HepG2 (cell line): ENCODE data around the gene RASSF4. TPM values are rescaled to one million over a fixed set of nuclear protein-coding genes. Genes with fewer than 3 reads are reported as not detected.

Source experiments
- AGO1 ChIP-seq: fragments of 200-400 bp; formaldehyde crosslinking; IDR thresholded peaks from 2 replicates; pipeline ENCODE4 v1.6.1; 2017; ENCODE audit warnings: mild to moderate bottlenecking, low read depth, low read length, moderate library complexity; ENCODE audit not compliant: poor library complexity, severe bottlenecking
- BORCS8-MEF2B ChIP-seq: sonication (generic); formaldehyde crosslinking; IDR thresholded peaks from 2 replicates; pipeline ENCODE4 v1.8.0; 2022; ENCODE audit warnings: mild to moderate bottlenecking, missing genetic modification reagents
- CEBPG ChIP-seq: IDR thresholded peaks from 2 replicates; pipeline ENCODE4 v1.6.1; 2016
- DNMT3B ChIP-seq: conservative IDR thresholded peaks from 2 replicates; pipeline ENCODE4 v1.6.1; 2016; ENCODE audit warnings: missing biosample characterization, control low read depth
- EHMT2 ChIP-seq: fragments of 200-600 bp; sonication (generic); IDR thresholded peaks from 2 replicates; pipeline ENCODE4 v1.7.0; 2017; ENCODE audit warnings: antibody characterized with exemption, low read depth, low read length, borderline replicate concordance
- FOXA1 ChIP-seq, 2 experiments: fragments of 450-650 bp in 1 of 2; sonication (generic) in 1 of 2; formaldehyde crosslinking in 1 of 2; IDR thresholded peaks; 2 replicates each; pipeline versions ENCODE4 v1.4.0 to v1.6.1; 2016 to 2020; ENCODE audit warnings: missing genetic modification reagents in 1 of 2
- FOXJ3 ChIP-seq: sonication (generic); formaldehyde crosslinking; IDR thresholded peaks from 2 replicates; pipeline ENCODE4 v1.4.0; 2020; ENCODE audit warnings: missing genetic modification reagents, mild to moderate bottlenecking, borderline replicate concordance
- FOXK1 ChIP-seq: sonication (generic); formaldehyde crosslinking; IDR thresholded peaks from 2 replicates; pipeline ENCODE4 v1.4.0; 2020; ENCODE audit warnings: low read depth, missing genetic modification reagents, borderline replicate concordance
- HDAC1 ChIP-seq: sonication (generic); formaldehyde crosslinking; IDR thresholded peaks from 2 replicates; pipeline ENCODE4 v1.5.1; 2020; ENCODE audit warnings: mild to moderate bottlenecking, missing genetic modification reagents
- HOXA7 ChIP-seq: sonication (generic); formaldehyde crosslinking; IDR thresholded peaks from 2 replicates; pipeline ENCODE4 v1.8.1; 2022; ENCODE audit warnings: mild to moderate bottlenecking, missing genetic modification reagents, moderate library complexity
- HOXA9 ChIP-seq: sonication (generic); formaldehyde crosslinking; IDR thresholded peaks from 2 replicates; pipeline ENCODE4 v1.8.1; 2022; ENCODE audit warnings: missing genetic modification reagents, mild to moderate bottlenecking, moderate library complexity, borderline replicate concordance
- HOXD1 ChIP-seq: sonication (generic); formaldehyde crosslinking; IDR thresholded peaks from 2 replicates; pipeline ENCODE4 v1.5.0; 2020; ENCODE audit warnings: missing genetic modification reagents
- KAT7 ChIP-seq: IDR thresholded peaks from 2 replicates; pipeline ENCODE4 v1.6.1; 2018; ENCODE audit warnings: borderline replicate concordance, missing compliant biosample characterization
- KDM2A ChIP-seq: sonication (generic); formaldehyde crosslinking; IDR thresholded peaks from 2 replicates; pipeline ENCODE4 v1.4.0; 2020; ENCODE audit warnings: low read depth, missing genetic modification reagents, borderline replicate concordance
- KDM6A ChIP-seq: IDR thresholded peaks from 2 replicates; pipeline ENCODE4 v1.6.1; 2016; ENCODE audit warnings: low read depth
- KLF16 ChIP-seq, 2 experiments: sonication (generic) in 1 of 2; formaldehyde crosslinking in 1 of 2; IDR thresholded peaks; 2 replicates each; pipeline versions ENCODE4 v1.6.1 to v1.8.0; 2016 to 2023; ENCODE audit warnings: missing genetic modification reagents in 2 of 2, missing compliant biosample characterization in 1 of 2
- NFE2 ChIP-seq: sonication (generic); formaldehyde crosslinking; IDR thresholded peaks from 2 replicates; pipeline ENCODE4 v1.4.0; 2020; ENCODE audit warnings: missing genetic modification reagents
- RARA ChIP-seq: IDR thresholded peaks from 2 replicates; pipeline ENCODE4 v1.6.1; 2016; ENCODE audit warnings: missing genetic modification reagents, missing compliant biosample characterization
- RXRA ChIP-seq: sonication (generic); formaldehyde crosslinking; IDR thresholded peaks from 2 replicates; pipeline ENCODE4 v1.5.1; 2020; ENCODE audit warnings: missing genetic modification reagents
- SMAD3 ChIP-seq: sonication (generic); formaldehyde crosslinking; IDR thresholded peaks from 2 replicates; pipeline ENCODE4 v1.4.0; 2020; ENCODE audit warnings: missing genetic modification reagents
- TARDBP ChIP-seq: sonication (generic); formaldehyde crosslinking; IDR thresholded peaks from 2 replicates; pipeline ENCODE4 v1.8.0; 2022; ENCODE audit warnings: mild to moderate bottlenecking, missing genetic modification reagents
- ZC3H4 ChIP-seq: sonication (generic); formaldehyde crosslinking; IDR thresholded peaks from 2 replicates; pipeline ENCODE4 v1.4.0; 2020; ENCODE audit warnings: missing genetic modification reagents, borderline replicate concordance
- ZFP82 ChIP-seq: sonication (generic); formaldehyde crosslinking; IDR thresholded peaks from 2 replicates; pipeline ENCODE4 v1.5.1; 2020; ENCODE audit warnings: mild to moderate bottlenecking, missing genetic modification reagents, borderline replicate concordance
- ZNF180 ChIP-seq: sonication (generic); formaldehyde crosslinking; IDR thresholded peaks from 2 replicates; pipeline ENCODE4 v1.4.0; 2020; ENCODE audit warnings: low read depth, missing genetic modification reagents, borderline replicate concordance
- ZNF251 ChIP-seq: sonication (generic); formaldehyde crosslinking; IDR thresholded peaks from 2 replicates; pipeline ENCODE4 v1.9.0; 2021; ENCODE audit warnings: mild to moderate bottlenecking, missing genetic modification reagents
- ZNF607 ChIP-seq: sonication (generic); formaldehyde crosslinking; IDR thresholded peaks from 2 replicates; pipeline ENCODE4 v1.5.1; 2020; ENCODE audit warnings: missing genetic modification reagents, mild to moderate bottlenecking, borderline replicate concordance
- ZNF609 ChIP-seq: sonication (generic); formaldehyde crosslinking; IDR thresholded peaks from 2 replicates; pipeline ENCODE4 v1.4.0; 2020; ENCODE audit warnings: mild to moderate bottlenecking, missing genetic modification reagents, borderline replicate concordance
- ZNF615 ChIP-seq: sonication (generic); formaldehyde crosslinking; IDR thresholded peaks from 2 replicates; pipeline ENCODE4 v1.5.0; 2020; ENCODE audit warnings: mild to moderate bottlenecking, missing genetic modification reagents, borderline replicate concordance
- ZSCAN20 ChIP-seq: sonication (generic); formaldehyde crosslinking; IDR thresholded peaks from 2 replicates; pipeline ENCODE4 v1.4.0; 2020; ENCODE audit warnings: missing genetic modification reagents, mild to moderate bottlenecking, borderline replicate concordance
- polyA plus RNA-seq, 8 experiments: library from polyadenylated mRNA; depleted of rRNA in 3 of 8; stranded (reverse) in 7 of 8; unstranded in 1 of 8; fragments of >200 nt; fragmentation: Illumina TruSeq in 4 of 8; extraction: Trizol in 4 of 8; gene quantifications; 2 replicates each; pipeline versions ENCODE4 v1.2.1 to v1.2.3, GENCODE V29; 2011 to 2016; ENCODE audit warnings: low read depth in 4 of 8, missing spikeins in 1 of 8, mixed read lengths in 1 of 8; ENCODE audit not compliant: insufficient read depth in 1 of 8
- total RNA-seq, 5 experiments: library from RNA; depleted of rRNA; stranded (reverse); fragments of >200 nt; fragmentation: Illumina TruSeq; extraction: Trizol; gene quantifications; 2 replicates each; pipeline ENCODE4 v1.2.3, GENCODE V29; 2016; ENCODE audit warnings: low read depth in 1 of 5

Gene RASSF4
- total and polyA plus RNA-seq, 2 of the 13 experiments (the other 11 are each of a cell fraction or from before 2014, with no cell fraction given) = 34.0 to 51.7 TPM

- peak; percentile 38; the same call in 1 of the 2 replicates for TF ChIP-seq FOXK1
- 0 out of 2 replicates have a peak, but pooled peaks have one; percentile 33 for TF ChIP-seq RXRA (CRISPR knock-in tag)
- peak; percentile 60; the same call in 1 of the 2 replicates for TF ChIP-seq FOXJ3 (CRISPR knock-in tag)
- no peak for TF ChIP-seq ZNF609 (CRISPR knock-in tag)
- no peak for TF ChIP-seq AGO1
- TF ChIP-seq HDAC1 (CRISPR knock-in tag) = no peak; the same call in 1 of the 2 replicates
- TF ChIP-seq KAT7 = peak; percentile 45; the same call in 1 of the 2 replicates
- no peak for TF ChIP-seq BORCS8-MEF2B (CRISPR knock-in tag)
- no peak for TF ChIP-seq TARDBP (CRISPR knock-in tag)
- TF ChIP-seq ZSCAN20 (CRISPR knock-in tag) = no peak
- TF ChIP-seq HOXA7 (CRISPR knock-in tag) = no peak
- TF ChIP-seq ZFP82 = no peak
- no peak for TF ChIP-seq EHMT2
- peak; percentile 80; the same call in 1 of the 2 replicates for TF ChIP-seq HOXD1
- TF ChIP-seq ZNF180 (CRISPR knock-in tag) = no peak
- TF ChIP-seq CEBPG (CRISPR knock-in tag) = peak; percentile 91
- TF ChIP-seq KDM6A = 0 out of 2 replicates have a peak, but pooled peaks have one; percentile 35
- peak; percentile 46; the same call in 1 of the 2 replicates for TF ChIP-seq KDM2A
- TF ChIP-seq ZC3H4 (CRISPR knock-in tag) = no peak
- TF ChIP-seq RARA (CRISPR knock-in tag) = peak; percentile 66
- TF ChIP-seq ZNF251 (CRISPR knock-in tag) = no peak
- no peak for TF ChIP-seq FOXA1 (IDR thresholded peaks at IDR 0.05)
- peak; percentile 26; the same call in 1 of the 2 replicates for TF ChIP-seq FOXA1 (CRISPR knock-in tag; IDR thresholded peaks at IDR 0.05)
- TF ChIP-seq ZNF615 (CRISPR knock-in tag) = no peak
- TF ChIP-seq NFE2 (CRISPR knock-in tag) = no peak
- no peak for TF ChIP-seq DNMT3B (CRISPR knock-in tag)
- 0 out of 2 replicates have a peak, but pooled peaks have one; percentile 69 for TF ChIP-seq ZNF607 (CRISPR knock-in tag)
- 0 out of 2 replicates have a peak, but pooled peaks have one; percentile 14 for TF ChIP-seq SMAD3 (CRISPR knock-in tag)
- TF ChIP-seq KLF16 (CRISPR knock-in tag; IDR thresholded peaks at IDR 0.05) = no peak
- no peak for TF ChIP-seq HOXA9 (CRISPR knock-in tag)
These were observed 30.7 kb downstream of the RASSF4 start (continued) for GRCh38 chr10:44990302-44990655.
